Activated CD4-positive, CD25-positive, alpha-beta regulatory T cell treated with anti-CD3 and anti-CD28 coated beads, Interleukin-2, amount 50 U/mL, for 16 hours (primary cell): ENCODE data around the gene KIF4B.
"Not testable (repeated sequence)": the region's sequence is repeated elsewhere in the genome, so short reads cannot be mapped to it uniquely, and the experiment has no call there.

Source experiments
- DNase-seq: peaks from one replicate; pipeline ENCODE4 v3.0.0-alpha.2; 2020; ENCODE audit warnings: low read depth, low spot score

Gene KIF4B

DNA sequence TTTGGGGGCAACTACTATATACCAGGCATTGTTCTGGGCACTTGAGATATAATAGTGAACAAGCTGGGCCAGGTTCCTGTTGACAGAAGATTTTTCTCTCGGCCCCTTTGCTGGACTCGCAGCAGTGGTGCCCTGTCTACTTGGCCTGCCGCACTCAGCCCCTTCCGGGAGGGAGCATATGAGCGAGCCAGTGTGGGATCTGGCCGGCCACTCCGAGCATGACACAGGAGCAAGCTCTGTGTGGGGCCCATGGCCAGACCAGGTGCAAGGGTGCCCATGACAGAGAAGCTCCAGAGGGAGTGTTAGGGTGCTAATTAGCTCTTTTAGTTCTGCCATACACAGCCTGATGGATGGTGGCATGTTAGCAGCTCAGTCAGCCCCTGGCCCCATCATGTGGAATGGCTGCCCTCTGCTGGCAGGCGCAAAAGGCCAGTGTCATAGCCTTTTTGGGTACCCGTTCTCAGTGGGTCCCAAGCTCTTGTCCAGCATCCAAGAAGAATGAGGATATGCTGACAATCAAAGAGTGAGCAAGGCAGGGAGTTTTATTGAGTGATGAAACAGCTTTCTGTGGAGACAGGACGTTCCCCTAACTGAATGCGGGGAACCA lies 9.3 kb upstream of the KIF4B start:
- no peak for DNase-seq

DNA sequence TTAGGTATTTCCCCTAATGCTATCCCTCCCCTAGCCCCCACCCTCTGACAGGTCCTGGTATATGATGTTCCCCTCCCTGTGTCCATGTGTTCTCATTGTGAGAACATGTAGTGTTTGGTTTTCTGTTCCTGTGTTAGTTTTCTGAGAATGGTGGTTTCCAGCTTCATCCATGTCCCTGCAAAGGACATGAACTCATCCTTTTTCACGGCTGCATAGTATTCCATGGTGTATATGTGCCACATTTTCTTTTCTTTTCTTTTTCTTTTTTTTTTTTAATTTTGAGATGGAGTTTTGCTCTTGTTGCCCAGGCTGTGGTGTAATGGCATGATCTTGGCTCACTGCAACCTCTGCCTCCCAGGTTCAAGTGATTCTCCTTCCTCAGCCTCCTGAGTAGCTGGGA lies 7.3 kb upstream of the KIF4B start:
- DNase-seq, result not testable (repeated sequence)

DNA sequence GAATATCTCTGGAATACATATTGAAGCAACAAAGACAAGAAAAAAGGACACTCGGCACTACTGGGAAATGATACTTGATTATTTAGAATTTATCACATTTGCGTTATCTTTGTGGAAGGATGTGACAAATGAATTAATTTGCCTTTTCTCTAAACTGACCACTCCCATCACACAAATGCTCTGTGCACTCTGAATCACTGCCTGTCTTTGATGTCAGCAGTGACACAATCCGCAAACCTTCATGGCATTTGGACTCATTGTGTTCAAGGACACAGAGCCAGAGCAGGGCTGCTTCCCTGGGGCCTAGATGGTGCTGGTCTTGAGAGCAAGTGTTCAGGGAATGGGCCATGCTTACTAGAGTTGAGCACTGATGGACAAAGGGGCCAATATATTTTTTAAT lies 4.9 kb upstream of the KIF4B start:
- DNase-seq, result no peak

DNA sequence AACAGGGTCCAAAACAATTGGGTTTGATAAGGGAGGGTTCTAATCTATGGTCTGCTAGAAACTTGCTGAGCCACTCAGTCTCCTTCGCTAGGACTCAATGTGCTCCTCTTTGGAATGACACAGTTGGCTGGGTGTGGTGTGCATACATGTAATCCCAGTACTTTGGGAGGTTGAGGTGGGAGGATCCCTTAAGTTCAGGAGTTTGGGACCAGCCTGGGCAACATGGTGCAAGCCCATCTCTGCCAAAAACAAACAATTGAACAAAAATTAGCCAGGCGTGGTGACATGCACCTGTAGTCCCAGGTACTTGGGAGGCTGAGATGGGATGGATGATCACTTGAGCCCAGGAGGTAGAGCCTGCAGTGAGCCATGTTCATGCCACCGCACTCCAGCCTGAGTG lies 2.7 kb upstream of the KIF4B start:
- DNase-seq, result no peak

DNA sequence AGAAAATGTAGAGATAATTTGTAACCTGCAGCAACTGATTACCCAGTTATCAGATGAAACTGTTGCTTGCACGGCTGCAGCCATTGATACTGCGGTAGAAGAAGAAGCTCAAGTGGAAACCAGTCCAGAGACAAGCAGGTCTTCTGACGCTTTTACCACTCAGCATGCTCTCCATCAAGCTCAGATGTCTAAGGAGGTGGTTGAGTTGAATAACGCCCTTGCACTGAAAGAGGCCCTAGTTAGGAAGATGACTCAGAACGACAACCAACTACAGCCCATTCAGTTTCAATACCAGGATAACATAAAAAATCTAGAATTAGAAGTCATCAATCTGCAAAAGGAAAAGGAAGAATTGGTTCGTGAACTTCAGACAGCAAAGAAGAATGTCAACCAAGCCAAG lies 1.7 kb downstream of the KIF4B start:
- no peak for DNase-seq

DNA sequence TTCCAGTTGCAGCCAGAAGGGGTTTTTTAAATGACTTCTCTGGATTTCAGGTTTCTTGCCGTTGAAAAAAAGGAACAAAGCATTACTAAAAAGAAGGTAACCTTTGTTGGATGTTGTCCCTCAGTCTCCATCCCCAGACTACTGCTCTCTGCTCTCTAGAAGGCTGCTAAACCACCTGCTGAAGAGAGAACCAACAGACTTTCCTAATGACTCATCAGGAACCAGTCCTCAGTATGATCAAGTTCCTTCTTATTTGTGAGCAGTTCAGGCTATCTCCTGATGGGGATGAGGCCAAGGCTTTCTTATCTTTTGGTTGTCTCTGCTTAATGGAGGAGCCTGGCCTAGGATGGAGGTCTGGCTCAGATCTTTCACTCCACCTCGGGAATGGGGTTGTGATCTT lies 4.1 kb downstream of the KIF4B start:
- DNase-seq, result no peak

DNA sequence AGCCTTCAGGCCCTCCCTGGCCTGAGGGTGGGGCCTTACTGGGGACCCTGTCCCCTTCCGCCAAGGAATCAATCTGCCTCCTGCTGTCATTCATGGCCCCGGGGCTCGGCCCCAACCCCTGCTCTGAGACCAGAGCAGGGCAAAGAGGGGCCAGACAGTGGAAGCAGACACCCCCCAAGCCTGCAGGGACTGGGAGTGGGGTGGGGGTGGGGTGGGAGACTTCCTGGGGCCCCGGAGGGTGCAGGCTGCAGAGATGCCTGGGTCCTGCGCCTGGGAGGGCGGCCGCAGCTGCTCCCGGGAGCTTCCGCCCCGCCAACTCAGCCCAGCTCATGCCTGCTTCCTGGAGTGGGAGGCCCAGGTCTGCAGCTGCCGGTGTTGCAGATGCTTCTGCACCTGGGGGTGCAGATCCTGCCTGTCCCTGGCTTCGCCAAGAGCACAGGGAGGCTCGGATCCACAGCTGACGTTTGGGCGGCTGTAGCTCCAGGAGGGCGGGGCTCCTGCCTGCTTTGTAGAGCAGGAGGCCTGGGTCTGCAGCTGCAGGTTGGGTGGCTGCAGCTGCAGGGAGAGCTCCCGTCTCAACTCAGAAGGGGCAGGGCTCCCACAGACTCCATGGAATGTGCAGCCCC lies 6.2 kb downstream of the KIF4B start:
- DNase-seq, result no peak

DNA sequence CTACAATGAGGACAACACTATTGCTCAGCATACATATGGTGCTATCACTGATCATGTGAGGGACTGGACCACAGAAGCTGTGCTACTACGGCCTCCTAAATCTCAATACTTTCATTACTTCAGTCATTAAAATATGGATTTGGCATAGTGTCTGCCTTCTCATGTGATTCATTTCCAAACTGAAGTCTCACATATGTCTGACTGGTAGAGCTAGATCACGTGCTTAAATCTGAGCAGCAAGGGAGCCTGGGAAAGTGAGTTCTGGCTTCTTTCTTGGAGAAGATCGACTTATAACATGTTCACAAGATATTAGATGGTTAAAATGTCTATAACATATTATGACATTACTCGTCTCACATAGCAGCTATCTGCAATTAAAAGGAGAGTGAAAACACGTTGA lies 8.3 kb downstream of the KIF4B start:
- DNase-seq, result no peak

DNA sequence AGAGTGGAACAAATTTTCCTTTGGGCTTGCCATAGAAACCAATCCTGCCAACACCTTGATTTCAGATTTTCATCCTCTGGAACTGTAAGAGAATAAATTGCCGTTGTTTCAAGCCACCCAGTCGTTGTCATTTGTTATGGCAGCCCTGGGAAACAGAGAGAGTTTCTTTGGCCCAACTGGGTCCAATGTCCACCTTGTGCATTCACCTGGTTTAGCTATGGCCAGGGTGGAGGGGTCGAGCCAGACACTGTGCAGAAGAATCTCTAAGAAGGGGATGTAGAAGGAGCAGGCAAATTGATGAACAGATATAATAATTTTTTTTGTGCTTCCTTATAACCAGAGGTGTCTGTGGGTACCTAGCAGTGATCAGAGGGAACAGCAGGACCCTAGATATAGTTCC lies 9.8 kb downstream of the KIF4B start:
- no peak for DNase-seq

DNA sequence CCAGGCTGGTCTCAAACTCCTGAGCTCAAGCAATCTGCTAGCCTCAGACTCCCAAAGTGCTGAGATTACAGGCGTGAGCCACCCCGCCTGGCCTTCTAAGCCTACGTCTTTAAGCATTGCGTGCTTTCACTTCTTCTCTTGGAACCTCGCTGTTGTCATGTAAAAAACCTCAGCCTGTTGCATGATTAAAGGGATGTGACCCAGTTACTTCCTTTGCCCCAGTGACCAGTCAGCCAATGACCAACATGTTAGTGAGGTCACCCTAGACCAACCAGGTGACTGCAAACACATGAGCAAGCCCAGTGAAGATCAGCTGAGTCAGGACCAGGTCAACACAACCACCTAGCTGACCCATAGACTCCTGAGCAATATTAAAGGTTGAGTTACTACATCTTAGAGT lies 10.5 kb downstream of the KIF4B start:
- no peak for DNase-seq

DNA sequence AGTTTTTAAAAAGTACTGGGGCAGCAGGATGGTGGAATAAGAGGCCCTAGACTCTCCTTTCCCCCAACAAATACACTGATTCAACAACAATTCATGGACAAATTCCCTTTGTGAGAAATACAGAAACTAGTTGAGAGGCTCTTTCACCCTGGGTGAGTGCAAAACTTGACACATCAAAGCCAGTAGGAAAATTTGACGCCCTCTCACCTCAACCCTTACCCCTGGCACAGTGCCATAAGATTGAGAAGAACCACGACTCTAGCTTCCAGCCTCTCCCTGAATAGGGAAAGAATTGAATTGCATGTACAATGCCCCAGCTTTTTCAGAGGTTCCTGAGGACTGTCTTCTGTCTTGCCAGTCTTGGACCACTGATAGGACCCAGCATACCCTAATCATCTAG lies 12.3 kb downstream of the KIF4B start:
- DNase-seq, result no peak

DNA sequence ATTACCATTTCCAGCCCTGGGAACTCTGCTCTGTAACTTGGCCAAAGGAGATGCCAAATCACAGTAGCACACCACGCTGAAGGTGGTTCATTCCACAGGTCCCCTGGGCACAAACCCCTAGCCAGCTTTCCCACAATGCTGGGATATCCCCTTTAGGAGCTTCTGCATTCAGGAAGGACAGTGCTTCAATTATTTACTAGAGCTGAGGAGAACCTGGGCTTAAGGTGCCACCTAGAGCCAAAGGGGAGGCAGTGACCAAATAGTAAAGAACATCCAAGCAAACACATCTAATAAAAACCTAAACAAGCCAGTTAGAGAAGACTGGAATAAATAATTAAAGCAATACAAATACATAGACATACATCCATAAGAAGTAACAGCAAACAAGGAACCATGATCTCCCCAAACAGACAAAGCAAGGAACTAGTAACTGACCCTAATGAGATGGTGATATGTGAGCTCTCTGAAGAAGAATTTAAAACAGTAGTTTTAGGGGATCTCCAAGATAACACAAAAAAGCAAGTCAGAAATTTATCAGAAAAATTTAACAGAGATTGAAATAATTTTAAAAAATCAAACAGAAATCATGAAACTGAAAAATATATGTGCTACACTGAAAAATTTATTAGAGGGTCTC lies 14.6 kb downstream of the KIF4B start:
- no peak for DNase-seq

DNA sequence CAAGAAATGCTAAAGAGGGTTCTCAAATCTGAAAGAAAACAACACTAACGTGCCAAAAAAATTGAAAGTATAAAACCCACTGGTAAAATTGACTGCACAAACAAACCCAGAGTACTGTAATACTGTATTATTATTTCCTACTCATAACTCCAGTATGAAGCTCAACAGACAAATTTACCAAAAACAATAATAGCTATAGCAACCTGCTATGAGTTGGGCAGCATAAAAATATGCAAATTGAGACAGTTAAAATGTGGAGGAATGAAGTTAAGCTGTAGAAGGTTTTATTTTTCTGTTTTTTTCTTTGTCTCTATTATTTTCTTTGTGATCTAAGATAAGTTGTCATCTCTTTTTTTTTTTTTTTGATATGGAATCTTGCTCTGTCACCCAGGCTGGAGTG lies 15.7 kb downstream of the KIF4B start:
- DNase-seq, result no peak

DNA sequence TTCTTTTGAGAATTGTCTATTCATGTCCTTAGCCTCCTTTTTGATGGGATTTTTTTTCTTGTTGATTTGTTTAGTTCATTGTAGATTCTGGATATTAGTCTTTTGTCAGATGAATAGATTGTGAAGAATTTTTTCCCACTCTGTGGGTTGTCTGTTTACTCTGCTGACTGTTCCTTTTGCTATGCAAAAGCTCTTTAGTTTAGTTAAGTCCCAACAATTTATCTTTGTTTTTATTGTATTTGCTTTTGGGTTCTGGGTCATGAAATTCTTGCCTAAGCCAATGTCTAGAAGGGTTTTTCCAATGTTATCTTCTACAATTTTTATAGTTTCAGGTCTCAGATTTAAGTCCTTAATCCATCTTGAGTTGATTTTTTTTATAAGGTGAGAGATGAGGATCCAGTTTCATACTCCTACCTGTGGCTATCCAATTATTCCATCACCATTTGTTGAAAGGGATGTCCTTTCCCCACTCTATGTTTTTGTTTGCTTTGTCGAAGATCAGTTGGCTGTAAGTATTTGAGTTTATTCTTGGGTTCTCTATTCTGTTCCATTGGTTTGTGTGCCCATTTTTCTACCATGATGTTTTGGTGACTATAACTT lies 20.7 kb downstream of the KIF4B start:
- DNase-seq, result not testable (repeated sequence)

DNA sequence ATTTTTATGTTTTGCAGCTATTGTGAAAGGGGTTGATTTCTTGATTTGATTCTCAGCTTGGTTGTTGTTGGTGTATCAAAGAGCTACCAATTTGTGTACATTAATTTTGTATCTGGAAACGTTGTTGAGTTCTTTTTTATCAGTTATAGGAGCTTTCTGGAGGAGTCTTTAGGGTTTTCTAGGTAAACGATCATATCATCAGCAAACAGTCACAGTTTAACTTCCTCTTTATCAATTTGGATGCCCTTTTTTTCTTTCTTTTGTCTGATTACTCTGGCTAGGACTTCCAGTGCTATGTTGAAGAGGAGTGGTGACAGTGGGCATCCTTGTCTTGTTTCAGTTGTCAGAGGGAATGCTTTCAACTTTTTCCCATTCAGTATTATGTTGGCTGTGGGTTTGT lies 21.5 kb downstream of the KIF4B start:
- not testable (repeated sequence) for DNase-seq

DNA sequence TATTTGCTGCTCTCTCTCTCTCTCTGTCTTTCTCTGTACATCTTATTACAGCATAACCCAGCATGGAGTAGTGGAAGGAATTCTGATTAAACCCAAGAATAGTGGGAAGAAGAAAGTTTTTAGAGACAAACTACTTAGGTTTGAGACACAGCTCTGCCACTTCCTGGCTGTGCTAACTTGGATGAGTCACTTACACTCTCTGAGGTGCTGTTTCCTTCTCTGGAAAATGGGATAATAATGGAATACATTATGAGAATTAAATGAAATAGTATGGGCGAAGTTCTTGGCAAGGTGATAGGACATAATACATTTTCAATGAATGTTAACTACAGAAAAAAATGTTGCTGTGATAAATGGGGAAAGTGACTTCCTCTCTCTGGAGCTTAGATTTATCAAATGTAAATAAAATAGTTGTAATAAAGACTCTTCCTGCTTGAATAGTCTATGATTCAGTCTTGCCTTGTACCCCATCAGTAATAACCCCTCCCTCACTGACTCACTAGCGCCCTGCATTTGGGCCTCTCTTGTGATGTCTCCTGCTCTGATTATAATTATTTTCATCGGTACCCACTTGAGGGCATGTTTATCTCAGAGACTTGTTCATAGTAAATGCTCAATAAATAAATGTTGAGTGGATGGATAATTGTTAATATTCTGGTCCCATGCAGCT lies 27.6 kb downstream of the KIF4B start:
- DNase-seq, result no peak

DNA sequence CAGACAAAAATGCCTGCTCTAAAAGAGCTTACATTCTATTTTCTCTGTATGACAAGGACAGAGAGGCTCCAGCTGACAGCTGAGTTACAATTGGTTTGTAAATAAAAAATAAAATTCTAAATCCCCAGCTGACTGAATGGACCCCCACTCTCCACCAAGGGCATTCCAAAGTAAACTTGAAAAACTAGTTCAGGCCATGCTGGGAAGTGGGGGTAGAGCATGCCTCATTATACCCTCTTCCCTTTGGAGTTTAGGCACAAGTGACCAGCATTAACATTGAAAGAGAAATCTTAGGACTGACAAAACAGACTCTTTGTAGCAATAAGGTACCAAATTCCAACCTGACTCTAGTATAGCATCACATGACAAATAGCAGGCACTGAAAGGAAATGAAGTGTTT lies 31.0 kb downstream of the KIF4B start:
- DNase-seq, result no peak

DNA sequence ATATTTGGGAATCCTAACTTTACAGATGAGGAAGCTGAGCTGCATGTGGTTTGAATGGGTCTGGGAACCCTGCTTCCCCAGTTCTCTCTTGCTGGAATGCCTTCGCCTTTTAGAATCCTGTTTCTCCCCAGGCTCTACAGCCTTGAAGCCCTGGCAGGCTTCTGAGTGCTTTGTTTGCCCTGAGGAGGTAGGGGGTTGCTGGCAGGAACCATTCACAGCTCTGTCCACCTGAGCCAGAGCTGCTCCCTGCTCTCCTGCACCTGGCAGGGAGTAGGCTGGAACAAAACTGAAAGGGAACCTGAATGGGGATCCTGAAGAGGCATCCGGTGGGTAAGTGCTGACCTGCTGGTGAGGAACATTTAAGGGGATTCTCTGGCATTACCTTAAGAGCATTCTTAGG lies 33.0 kb downstream of the KIF4B start:
- no peak for DNase-seq

DNA sequence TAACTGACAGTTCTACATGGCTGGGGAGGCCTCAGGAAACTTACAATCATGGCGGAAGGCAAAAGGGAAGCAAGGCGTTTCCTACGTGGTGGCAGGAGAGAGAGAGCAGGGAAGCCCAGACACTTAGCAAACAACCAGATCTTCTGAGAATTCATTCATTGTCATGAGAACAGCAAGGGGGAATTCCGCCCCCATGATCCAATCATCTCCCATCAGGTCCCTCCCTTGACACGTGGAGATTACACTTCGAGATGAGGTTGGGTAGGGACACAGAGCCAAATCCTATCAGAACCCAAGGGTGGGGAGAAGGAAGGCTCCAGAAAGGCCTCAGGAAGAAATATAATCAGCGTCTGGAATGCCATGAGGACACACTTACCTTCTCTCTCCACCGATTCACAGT lies 34.3 kb downstream of the KIF4B start:
- no peak for DNase-seq

DNA sequence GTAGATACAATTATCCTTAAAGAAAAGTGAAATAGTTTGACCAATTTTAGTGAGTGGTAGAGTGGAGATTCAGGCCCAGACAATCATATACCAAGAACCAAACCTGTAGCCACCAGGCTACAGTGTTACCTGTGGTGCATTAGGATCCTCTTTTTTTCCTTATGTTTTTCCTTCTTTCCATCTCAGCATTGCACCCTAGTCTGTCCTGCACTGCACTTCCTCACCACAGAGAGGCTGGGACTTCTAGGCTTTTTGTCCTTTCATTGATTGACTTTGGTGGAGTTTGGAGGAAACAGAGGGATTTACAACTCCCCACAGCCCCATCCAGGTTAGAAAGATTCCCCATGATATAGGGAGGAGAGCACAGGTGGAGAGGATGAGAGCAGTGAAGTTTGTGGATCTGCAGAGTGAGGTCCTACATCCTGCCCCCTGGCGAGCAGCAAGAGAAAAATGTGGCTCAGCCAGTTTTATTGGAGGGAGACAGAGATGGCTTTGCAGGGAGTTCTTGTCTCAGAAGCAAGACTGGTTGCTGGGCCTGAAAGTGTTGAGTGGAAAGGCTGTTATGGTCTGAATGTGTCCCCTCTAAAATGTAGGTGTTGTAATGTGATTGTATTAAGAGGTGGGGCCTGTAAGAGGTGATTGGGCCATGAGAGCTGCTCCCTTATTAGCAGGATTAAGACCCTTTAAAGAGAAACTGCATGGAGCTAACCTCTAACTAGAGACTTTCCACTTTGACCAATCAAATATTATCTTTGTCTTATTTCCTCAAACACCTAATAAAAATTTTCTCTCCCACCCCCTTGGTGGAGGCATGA lies 36.2 kb downstream of the KIF4B start:
- no peak for DNase-seq

DNA sequence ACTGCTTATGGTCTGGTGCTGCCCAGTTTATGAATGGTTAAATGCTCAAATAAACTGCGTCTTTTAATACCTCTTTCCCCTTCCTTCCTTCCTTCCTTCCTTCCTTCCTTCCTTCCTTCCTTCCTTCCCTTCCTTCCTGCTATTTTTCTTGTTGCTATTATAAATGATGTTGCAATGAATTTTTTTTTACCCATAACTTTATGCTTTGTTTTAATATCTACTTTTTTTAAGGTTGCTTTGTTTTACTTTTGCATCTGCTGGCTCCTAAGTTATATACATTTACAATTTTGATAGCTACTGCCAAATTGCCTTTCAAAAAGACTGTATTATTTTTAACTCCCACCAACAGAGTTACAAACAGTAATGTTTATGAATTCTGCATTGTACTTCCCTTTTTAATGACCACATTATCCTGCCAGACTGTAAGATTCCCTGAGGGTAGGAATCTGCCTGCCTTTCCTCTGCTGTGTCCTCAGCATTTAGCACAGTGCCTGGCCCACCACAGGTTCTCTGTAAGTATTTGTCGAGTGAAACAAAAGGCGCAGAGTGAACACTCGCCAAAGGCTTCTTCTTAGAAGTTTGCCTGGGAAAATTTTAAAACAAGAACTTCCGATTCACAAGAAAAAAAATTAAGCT lies 36.9 kb downstream of the KIF4B start:
- no peak for DNase-seq
